ENCODE results near the gene SP6.

DNA sequence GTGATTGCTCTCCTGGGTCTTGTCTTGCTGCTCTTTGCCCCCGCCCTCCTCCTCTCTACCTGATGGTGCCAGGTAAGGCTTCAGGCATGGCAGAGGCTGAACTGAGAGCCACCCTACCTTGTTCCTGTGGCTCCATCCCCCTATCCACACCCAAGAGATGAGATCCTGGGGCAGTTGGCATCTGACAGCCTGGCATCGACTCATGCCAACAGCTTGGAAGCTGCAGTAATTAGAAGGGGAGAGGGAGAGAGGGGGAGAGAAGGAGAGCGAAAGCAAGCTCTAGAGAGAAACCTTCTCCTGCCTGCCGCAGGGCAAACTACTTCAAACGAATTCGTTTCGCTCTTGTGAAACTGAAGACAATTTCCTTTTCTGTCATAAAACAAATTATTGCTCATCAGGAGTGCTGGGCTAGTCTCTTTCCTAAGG lies 13.8 kb upstream of the SP6 start:
- TF ChIP-seq JUND (IDR thresholded peaks at IDR 0.05) (no peak), RAD21 (IDR thresholded peaks at IDR 0.05) (no peak), GABPA (IDR thresholded peaks at IDR 0.05 in 1 of 2, conservative IDR thresholded peaks at IDR 0.05 in 1 of 2) (no peak), TAF1 (conservative IDR thresholded peaks at IDR 0.05) (no peak)
- TF ChIP-seq, protein P1, sequence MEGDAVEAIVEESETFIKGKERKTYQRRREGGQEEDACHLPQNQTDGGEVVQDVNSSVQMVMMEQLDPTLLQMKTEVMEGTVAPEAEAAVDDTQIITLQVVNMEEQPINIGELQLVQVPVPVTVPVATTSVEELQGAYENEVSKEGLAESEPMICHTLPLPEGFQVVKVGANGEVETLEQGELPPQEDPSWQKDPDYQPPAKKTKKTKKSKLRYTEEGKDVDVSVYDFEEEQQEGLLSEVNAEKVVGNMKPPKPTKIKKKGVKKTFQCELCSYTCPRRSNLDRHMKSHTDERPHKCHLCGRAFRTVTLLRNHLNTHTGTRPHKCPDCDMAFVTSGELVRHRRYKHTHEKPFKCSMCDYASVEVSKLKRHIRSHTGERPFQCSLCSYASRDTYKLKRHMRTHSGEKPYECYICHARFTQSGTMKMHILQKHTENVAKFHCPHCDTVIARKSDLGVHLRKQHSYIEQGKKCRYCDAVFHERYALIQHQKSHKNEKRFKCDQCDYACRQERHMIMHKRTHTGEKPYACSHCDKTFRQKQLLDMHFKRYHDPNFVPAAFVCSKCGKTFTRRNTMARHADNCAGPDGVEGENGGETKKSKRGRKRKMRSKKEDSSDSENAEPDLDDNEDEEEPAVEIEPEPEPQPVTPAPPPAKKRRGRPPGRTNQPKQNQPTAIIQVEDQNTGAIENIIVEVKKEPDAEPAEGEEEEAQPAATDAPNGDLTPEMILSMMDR (IDR thresholded peaks at IDR 0.05; ENCODE audit: low read depth, low read length, missing input control), result no peak
- TF ChIP-seq, protein P2, sequence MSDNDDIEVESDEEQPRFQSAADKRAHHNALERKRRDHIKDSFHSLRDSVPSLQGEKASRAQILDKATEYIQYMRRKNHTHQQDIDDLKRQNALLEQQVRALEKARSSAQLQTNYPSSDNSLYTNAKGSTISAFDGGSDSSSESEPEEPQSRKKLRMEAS (IDR thresholded peaks at IDR 0.05), result no peak
- TF ChIP-seq, protein P3, sequence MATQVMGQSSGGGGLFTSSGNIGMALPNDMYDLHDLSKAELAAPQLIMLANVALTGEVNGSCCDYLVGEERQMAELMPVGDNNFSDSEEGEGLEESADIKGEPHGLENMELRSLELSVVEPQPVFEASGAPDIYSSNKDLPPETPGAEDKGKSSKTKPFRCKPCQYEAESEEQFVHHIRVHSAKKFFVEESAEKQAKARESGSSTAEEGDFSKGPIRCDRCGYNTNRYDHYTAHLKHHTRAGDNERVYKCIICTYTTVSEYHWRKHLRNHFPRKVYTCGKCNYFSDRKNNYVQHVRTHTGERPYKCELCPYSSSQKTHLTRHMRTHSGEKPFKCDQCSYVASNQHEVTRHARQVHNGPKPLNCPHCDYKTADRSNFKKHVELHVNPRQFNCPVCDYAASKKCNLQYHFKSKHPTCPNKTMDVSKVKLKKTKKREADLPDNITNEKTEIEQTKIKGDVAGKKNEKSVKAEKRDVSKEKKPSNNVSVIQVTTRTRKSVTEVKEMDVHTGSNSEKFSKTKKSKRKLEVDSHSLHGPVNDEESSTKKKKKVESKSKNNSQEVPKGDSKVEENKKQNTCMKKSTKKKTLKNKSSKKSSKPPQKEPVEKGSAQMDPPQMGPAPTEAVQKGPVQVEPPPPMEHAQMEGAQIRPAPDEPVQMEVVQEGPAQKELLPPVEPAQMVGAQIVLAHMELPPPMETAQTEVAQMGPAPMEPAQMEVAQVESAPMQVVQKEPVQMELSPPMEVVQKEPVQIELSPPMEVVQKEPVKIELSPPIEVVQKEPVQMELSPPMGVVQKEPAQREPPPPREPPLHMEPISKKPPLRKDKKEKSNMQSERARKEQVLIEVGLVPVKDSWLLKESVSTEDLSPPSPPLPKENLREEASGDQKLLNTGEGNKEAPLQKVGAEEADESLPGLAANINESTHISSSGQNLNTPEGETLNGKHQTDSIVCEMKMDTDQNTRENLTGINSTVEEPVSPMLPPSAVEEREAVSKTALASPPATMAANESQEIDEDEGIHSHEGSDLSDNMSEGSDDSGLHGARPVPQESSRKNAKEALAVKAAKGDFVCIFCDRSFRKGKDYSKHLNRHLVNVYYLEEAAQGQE (IDR thresholded peaks at IDR 0.05), result no peak
- TF ChIP-seq, protein P4, sequence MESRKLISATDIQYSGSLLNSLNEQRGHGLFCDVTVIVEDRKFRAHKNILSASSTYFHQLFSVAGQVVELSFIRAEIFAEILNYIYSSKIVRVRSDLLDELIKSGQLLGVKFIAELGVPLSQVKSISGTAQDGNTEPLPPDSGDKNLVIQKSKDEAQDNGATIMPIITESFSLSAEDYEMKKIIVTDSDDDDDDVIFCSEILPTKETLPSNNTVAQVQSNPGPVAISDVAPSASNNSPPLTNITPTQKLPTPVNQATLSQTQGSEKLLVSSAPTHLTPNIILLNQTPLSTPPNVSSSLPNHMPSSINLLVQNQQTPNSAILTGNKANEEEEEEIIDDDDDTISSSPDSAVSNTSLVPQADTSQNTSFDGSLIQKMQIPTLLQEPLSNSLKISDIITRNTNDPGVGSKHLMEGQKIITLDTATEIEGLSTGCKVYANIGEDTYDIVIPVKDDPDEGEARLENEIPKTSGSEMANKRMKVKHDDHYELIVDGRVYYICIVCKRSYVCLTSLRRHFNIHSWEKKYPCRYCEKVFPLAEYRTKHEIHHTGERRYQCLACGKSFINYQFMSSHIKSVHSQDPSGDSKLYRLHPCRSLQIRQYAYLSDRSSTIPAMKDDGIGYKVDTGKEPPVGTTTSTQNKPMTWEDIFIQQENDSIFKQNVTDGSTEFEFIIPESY (IDR thresholded peaks at IDR 0.05), result no peak

Data from liver (tissue), 3 donors.